ENCODE measurements around the gene AGPAT3. TPM values are rescaled to one million over a fixed set of nuclear protein-coding genes. Genes with fewer than 3 reads are reported as not detected.

The AGPAT3 gene
- total and polyA plus RNA-seq, 9 donors: 11.6 to 42.1 (median 31.9) TPM

GRCh38 chr21:43905726-43906455, 40.9 kb downstream of the AGPAT3 start:
- TF ChIP-seq POLR2A (IDR thresholded peaks at IDR 0.05): no peak
- no peak for TF ChIP-seq CTCF (IDR thresholded peaks at IDR 0.05)
- no peak for TF ChIP-seq EP300 (IDR thresholded peaks at IDR 0.05)

GRCh38 chr21:43906585-43907370, 41.8 kb downstream of the AGPAT3 start:
- no peak for TF ChIP-seq CTCF (IDR thresholded peaks at IDR 0.05)
- no peak for TF ChIP-seq EP300 (IDR thresholded peaks at IDR 0.05)
- TF ChIP-seq POLR2A (IDR thresholded peaks at IDR 0.05): no peak
- WGBS, 3 donors: 95 to 97% (median 97%) methylated on average over 26 of the region's 26 CpGs
- H3K36me3 ChIP-seq: no peaks in the 10 kb centered on the region

More at GRCh38 chr21:43905726-43906455, 40.9 kb downstream of the AGPAT3 start:
- Histone ChIP-seq H3K27ac (no peak overlapping the region), H3K4me3 (no peak overlapping the region), H3K4me1 (ENCODE audit: insufficient read depth) (peaks cover 6% of the 10 kb centered on the region), H3K27me3 (no peaks in the 10 kb centered on the region), H3K36me3 (no peaks in the 10 kb centered on the region), H3K9me3 (no peaks in the 10 kb centered on the region)
- intact Hi-C loops (cut with DNase I): loop anchor here in 1 of 4 donors (10.0 kb wide), 1 partner anchor 49 kb away; no protein-coding TSS in a partner anchor
- peak in 1 of 5 donors; percentile 15 for DNase-seq
- 91 to 92% (median 91%) methylated on average over 16 of the region's 16 CpGs for WGBS, 3 donors

GRCh38 chr21:43907751-43908150, 42.7 kb downstream of the AGPAT3 start:
- H3K4me3 ChIP-seq: no peak overlapping the region
- DNase-seq: peak in 1 of 5 donors; percentile 13
- TF ChIP-seq EP300 (IDR thresholded peaks at IDR 0.05) (no peak), POLR2A (IDR thresholded peaks at IDR 0.05) (no peak), CTCF (IDR thresholded peaks at IDR 0.05) (no peak)
- intact Hi-C loops (cut with DNase I): loop anchor here in 1 of 4 donors (10.0 kb wide), 1 partner anchor 47 kb away; no protein-coding TSS in a partner anchor
- WGBS, 3 donors: 83 to 86% (median 86%) methylated on average over 22 of the region's 22 CpGs
- H3K27me3 ChIP-seq: no peaks in the 10 kb centered on the region
- H3K36me3 ChIP-seq: no peaks in the 10 kb centered on the region
- peaks cover 6% of the 10 kb centered on the region for H3K4me1 ChIP-seq (ENCODE audit: insufficient read depth)
- no peak overlapping the region for H3K27ac ChIP-seq
- no peaks in the 10 kb centered on the region for H3K9me3 ChIP-seq

More at GRCh38 chr21:43906585-43907370, 41.8 kb downstream of the AGPAT3 start:
- intact Hi-C loops (cut with DNase I): loop anchor here in 1 of 4 donors (10.0 kb wide), 1 partner anchor 48 kb away; no protein-coding TSS in a partner anchor
- Histone ChIP-seq H3K9me3 (no peaks in the 10 kb centered on the region), H3K4me3 (no peak overlapping the region), H3K27ac (no peak overlapping the region), H3K4me1 (ENCODE audit: insufficient read depth) (peaks cover 6% of the 10 kb centered on the region), H3K27me3 (no peaks in the 10 kb centered on the region)
- DNase-seq: peak in 1 of 5 donors; percentile 28

GRCh38 chr21:43908167-43908566, 43.1 kb downstream of the AGPAT3 start:
- DNase-seq: peak in 1 of 5 donors; percentile 31
- H3K27ac ChIP-seq: no peak overlapping the region
- WGBS, 3 donors: 68 to 72% (median 72%) methylated on average over 8 of the region's 8 CpGs
- H3K9me3 ChIP-seq: no peaks in the 10 kb centered on the region
- H3K4me1 ChIP-seq (ENCODE audit: insufficient read depth): peaks cover 6% of the 10 kb centered on the region
- H3K36me3 ChIP-seq: no peaks in the 10 kb centered on the region
- H3K4me3 ChIP-seq: no peak overlapping the region
- H3K27me3 ChIP-seq: no peaks in the 10 kb centered on the region
- TF ChIP-seq EP300 (IDR thresholded peaks at IDR 0.05) (no peak), CTCF (IDR thresholded peaks at IDR 0.05) (no peak), POLR2A (IDR thresholded peaks at IDR 0.05) (no peak)
- intact Hi-C loops (cut with DNase I): loop anchor here in 1 of 4 donors (10.0 kb wide), 1 partner anchor 47 kb away; no protein-coding TSS in a partner anchor

Data from ovary (tissue), 9 donors.